Neural progenitor cell (in vitro differentiated cells): Measurements from ENCODE around the gene WDR27.
A peak's percentile ranks its signal among the peaks of the same experiment; 100 is the strongest.

Experiments
- CTCF ChIP-seq: fragments of 200-600 bp; sonication (generic); IDR thresholded peaks from 2 replicates; pipeline ENCODE4 v1.5.1; 2017; ENCODE audit warnings: antibody characterized with exemption, mild to moderate bottlenecking
- EZH2 ChIP-seq: fragments of 200-600 bp; sonication (generic); IDR thresholded peaks from 2 replicates; pipeline ENCODE4 v1.6.1; 2017; ENCODE audit warnings: antibody characterized with exemption, mild to moderate bottlenecking, moderate library complexity

- TF ChIP-seq CTCF (peak; percentile 27), EZH2 (no peak)
Observed at GRCh38 chr6:169487579-169488436, 214.0 kb downstream of the WDR27 start.
